Adrenal gland (tissue), 5 donors: ENCODE data around the gene CYBA.

ENCODE experiments used
- CTCF ChIP-seq, 6 experiments: fragments of 450-650 bp in 4 of 6; fragments of 200-600 bp in 2 of 6; sonication (generic) in 1 of 6; IDR thresholded peaks; 1 replicate in 5 of 6; 2 replicates in 1 of 6; pipeline versions ENCODE4 v1.5.1 to v1.8.0; 2016 to 2021; ENCODE audit warnings: antibody characterized with exemption in 6 of 6, mild to moderate bottlenecking in 2 of 6, moderate library complexity in 1 of 6
- POLR2A ChIP-seq, 2 donors: fragments of 450-650 bp; IDR thresholded peaks; one replicate each; pipeline ENCODE4 v1.6.1; 2017; ENCODE audit warnings: antibody characterized with exemption in 2 of 2, mild to moderate bottlenecking in 2 of 2, moderate library complexity in 1 of 2
- donor health status: DM: no; HTN: no; CAD: no.

GRCh38 chr16:88659160-88659559 is 8.3 kb upstream of the CYBA start:
- TF ChIP-seq CTCF (IDR thresholded peaks at IDR 0.05) = no peak
- no peak for TF ChIP-seq POLR2A (IDR thresholded peaks at IDR 0.05)
